ENCODE data around the gene PPP1R10. TPM values are rescaled to one million over a fixed set of nuclear protein-coding genes. Genes with fewer than 3 reads are reported as not detected.
"Not testable (repeated sequence)": the region's sequence is repeated elsewhere in the genome, so short reads cannot be mapped to it uniquely, and the experiment has no call there.

The PPP1R10 gene
- total RNA-seq, 2 donors from 2014 or later, result 114 to 123 TPM

DNA sequence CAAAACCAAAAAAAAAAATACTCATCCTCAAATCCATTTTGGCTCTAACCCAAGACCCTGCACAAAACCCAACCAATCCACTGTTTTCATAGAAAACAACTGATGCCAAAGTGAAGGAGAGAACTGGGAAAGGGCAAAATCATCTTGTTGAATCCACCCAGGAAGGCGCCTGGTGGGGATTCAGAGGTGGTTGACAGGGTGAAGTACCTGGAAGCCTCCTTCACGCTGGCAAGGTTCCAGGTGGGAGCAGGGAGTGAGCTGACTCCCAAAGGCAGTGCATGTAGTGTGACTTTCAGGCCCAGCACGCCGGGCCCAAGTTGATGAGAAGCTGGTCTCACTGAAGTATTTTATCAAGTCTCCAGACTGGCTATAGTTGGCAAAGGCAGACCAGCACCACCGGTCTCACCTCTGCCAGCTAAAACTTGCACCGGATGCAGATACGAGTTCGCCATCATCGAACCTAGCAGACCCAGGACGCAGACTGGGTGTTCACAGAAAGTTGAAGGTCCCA, 16.5 kb downstream of the PPP1R10 start:
- no peaks in the 10 kb centered on the region for H3K27me3 Mint-ChIP-seq
- DNase-seq (no peak), ATAC-seq (no peak)
- peaks cover 18% of the 10 kb centered on the region for H3K4me1 Mint-ChIP-seq
- H3K4me3 Mint-ChIP-seq, result no peak overlapping the region
- H3K9me3 ChIP-seq (ENCODE audit: control insufficient read depth, low read length, poor library complexity, severe bottlenecking), result no peaks in the 10 kb centered on the region
- H3K27ac Mint-ChIP-seq, result peak overlapping the region; percentile 24
- H3K36me3 Mint-ChIP-seq (ENCODE audit: low read depth), result peaks cover 8% of the 10 kb centered on the region

DNA sequence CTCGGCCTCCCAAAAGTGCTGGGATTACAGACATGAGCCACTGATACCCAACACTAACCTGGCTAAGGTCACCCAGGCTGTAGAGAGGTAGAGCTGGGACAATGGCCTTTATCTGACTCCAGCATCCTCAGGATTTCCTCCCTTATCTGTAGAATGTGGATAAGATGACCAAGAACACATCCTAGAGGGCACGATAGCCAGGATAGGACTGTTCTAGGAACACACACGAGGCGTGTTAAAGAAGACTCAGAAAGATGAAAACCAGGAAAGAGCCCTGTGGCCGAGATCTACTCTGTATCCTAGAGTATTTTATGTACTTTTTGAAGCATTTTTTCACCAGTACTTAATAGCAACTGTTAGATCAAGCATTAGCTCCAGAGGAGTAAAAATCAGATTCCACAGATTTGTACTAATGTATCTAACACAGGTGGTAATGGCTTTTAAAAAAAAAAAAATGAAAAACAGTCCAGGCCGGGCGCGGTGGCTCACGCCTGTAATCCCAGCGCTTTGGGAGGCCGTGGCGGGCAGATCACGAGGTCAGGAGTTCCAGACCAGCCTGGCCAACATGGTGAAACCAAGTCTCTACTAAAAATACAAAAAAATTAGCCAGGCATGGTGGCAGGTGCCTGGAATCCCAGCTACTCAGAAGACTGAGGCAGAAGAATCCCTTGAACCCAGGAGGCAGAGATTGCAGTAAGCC, 17.3 kb downstream of the PPP1R10 start:
- no peak for ATAC-seq
- H3K36me3 Mint-ChIP-seq (ENCODE audit: low read depth), result peaks cover 8% of the 10 kb centered on the region
- H3K4me1 Mint-ChIP-seq, result peaks cover 19% of the 10 kb centered on the region
- H3K9me3 ChIP-seq (ENCODE audit: control insufficient read depth, low read length, poor library complexity, severe bottlenecking), result no peaks in the 10 kb centered on the region
- no peak overlapping the region for H3K4me3 Mint-ChIP-seq
- no peak for DNase-seq
- no peaks in the 10 kb centered on the region for H3K27me3 Mint-ChIP-seq
- H3K27ac Mint-ChIP-seq, result peak overlapping the region; percentile 24

DNA sequence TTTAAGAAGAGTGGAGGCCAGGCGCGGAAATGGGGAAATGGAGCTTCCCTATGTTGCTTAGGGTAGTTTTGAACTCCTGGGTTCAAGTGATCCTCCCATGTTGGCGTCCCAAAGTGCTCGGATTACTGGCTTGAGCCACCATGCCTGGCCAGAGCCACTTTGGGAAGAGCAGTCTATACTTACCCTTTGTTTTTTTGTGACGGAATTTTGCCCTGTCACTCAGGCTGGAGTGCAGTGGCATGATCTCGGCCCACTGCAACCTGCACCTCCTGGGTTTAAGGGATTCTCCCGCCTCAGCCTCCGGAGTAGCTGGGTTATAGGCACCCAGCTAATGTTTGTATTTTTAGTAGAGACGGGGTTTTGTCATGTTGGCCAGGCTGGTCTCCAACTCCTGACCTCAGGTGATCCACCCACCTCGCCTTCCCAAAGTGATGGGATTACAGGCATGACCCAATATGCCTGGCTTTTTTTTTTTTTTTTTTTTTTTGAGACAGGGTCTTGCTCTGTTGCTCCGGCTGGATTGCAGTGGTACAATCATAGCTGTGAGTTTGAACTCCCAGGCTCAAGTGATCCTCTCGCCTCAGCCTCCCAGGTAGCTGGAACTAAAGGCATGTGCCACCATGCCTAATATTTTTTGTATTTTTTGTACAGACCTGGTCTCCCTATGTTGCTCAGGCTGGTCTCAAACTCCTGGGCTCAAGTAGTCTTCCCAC, 18.0 kb downstream of the PPP1R10 start:
- Mint-ChIP-seq H3K27me3 (no peaks in the 10 kb centered on the region), H3K27ac (no peak overlapping the region), H3K4me3 (no peak overlapping the region), H3K36me3 (ENCODE audit: low read depth) (peaks cover 8% of the 10 kb centered on the region), H3K4me1 (peaks cover 21% of the 10 kb centered on the region)
- ATAC-seq, result no peak
- H3K9me3 ChIP-seq (ENCODE audit: control insufficient read depth, low read length, poor library complexity, severe bottlenecking), result no peaks in the 10 kb centered on the region
- DNase-seq, result no peak

DNA sequence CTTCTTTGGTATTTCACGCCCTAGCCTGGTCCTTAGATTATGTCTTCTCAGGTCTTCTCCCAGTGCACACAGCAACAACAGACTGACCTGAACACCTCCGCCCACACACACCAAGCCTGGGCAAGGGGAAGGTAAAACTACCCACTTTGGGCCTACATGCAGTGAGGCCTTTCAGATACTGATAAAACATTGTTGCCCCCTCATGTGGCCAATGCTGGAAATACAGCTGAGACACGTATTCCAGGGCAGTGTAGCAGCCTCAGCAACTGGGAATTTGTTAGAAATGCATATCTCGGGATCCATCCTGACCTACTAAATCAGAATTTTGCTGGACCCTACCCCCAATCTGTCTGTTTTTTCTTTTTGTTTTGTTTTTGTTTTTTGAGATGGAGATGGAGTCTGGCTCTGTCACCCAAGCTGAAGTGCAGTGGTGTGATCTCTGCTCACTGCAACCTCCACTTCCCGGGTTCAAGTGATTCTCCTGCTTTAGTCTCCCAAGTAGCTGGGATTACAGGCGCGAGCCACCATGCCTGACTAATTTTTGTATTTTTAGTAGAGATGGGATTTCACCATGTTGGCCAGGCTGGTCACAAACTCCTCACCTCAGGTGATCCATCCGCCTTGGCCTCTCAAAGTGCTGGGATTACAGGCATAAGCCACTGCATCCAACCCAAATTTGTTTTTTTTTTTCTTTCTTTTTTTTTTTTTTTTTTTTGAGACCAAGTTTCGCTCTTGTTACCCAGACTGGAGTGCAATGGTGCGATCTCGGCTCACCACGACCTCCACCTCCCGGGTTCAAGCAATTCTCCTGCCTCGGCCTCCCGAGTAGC, 19.5 kb downstream of the PPP1R10 start:
- H3K36me3 Mint-ChIP-seq (ENCODE audit: low read depth), result not testable (repeated sequence)

DNA sequence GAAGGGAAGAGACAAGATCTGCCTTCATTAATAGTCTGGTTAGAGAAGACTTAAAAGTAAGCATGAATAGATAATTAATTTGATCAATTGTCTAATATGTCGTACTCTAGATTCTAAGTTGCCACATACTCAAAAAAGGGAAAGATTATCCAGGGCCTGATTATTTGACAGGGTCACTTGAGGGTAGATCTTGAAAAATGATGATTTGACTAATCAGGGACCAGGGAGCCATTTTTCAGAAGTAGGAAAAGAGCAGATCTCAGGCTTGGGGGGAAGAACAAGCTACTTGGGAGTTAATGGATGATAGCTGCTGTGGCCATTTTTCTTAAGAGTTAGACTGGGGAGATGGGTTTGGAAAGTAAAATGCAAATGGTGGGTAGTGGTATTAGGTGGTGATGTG, 24.8 kb downstream of the PPP1R10 start:
- H3K9me3 ChIP-seq (ENCODE audit: control insufficient read depth, low read length, poor library complexity, severe bottlenecking), result no peaks in the 10 kb centered on the region
- Mint-ChIP-seq H3K27me3 (no peaks in the 10 kb centered on the region), H3K36me3 (ENCODE audit: low read depth) (peaks cover 10% of the 10 kb centered on the region), H3K27ac (peak overlapping the region; percentile 64), H3K4me3 (peak overlapping the region; percentile 68), H3K4me1 (peaks cover 18% of the 10 kb centered on the region)
- DNase-seq (no peak), ATAC-seq (no peak)

More for the DNA sequence above, 19.5 kb downstream of the PPP1R10 start:
- not testable (repeated sequence) for H3K27me3 Mint-ChIP-seq; H3K9me3 ChIP-seq (ENCODE audit: control insufficient read depth, low read length, poor library complexity, severe bottlenecking)
- DNase-seq (peak; percentile 54 to 80 (median 57)), ATAC-seq (peak; percentile 86)
- H3K4me1 Mint-ChIP-seq, result peaks cover 14% of the 10 kb centered on the region
- peak overlapping the region; percentile 57 for H3K27ac Mint-ChIP-seq
- peak overlapping the region; percentile 36 for H3K4me3 Mint-ChIP-seq

DNA sequence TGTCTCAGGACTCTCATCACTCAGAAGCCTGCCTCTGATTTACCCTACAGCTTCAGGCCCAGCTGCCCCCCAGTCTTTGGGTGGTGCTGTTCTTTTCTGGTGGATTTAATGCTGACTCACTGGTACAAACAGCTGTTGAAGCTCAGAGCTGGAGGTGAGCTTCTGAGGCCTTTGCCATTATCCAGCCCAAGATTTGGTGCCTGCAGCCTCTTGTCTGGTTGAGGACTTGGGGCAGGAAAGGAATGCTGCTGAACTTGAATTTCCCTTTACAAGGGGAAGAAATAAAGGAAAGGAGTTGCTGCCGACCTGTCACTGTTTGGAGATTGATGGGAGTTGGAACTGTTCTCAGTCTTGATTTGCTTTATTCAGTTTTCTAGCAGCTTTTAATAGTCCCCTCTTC, 26.0 kb downstream of the PPP1R10 start:
- Mint-ChIP-seq H3K27ac (no peak overlapping the region), H3K27me3 (no peaks in the 10 kb centered on the region), H3K4me3 (no peak overlapping the region), H3K36me3 (ENCODE audit: low read depth) (peaks cover 14% of the 10 kb centered on the region), H3K4me1 (peaks cover 14% of the 10 kb centered on the region)
- DNase-seq (no peak), ATAC-seq (no peak)
- no peaks in the 10 kb centered on the region for H3K9me3 ChIP-seq (ENCODE audit: control insufficient read depth, low read length, poor library complexity, severe bottlenecking)

DNA sequence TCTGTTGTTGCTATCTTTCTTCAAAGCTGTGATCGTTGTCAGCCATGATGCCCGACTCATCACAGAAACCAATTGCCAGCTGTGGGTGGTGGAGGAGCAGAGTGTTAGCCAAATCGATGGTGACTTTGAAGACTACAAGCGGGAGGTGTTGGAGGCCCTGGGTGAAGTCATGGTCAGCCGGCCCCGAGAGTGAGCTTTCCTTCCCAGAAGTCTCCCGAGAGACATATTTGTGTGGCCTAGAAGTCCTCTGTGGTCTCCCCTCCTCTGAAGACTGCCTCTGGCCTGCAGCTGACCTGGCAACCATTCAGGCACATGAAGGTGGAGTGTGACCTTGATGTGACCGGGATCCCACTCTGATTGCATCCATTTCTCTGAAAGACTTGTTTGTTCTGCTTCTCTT, 26.5 kb downstream of the PPP1R10 start:
- Mint-ChIP-seq H3K4me1 (peaks cover 13% of the 10 kb centered on the region), H3K36me3 (ENCODE audit: low read depth) (peaks cover 14% of the 10 kb centered on the region), H3K27ac (no peak overlapping the region)

DNA sequence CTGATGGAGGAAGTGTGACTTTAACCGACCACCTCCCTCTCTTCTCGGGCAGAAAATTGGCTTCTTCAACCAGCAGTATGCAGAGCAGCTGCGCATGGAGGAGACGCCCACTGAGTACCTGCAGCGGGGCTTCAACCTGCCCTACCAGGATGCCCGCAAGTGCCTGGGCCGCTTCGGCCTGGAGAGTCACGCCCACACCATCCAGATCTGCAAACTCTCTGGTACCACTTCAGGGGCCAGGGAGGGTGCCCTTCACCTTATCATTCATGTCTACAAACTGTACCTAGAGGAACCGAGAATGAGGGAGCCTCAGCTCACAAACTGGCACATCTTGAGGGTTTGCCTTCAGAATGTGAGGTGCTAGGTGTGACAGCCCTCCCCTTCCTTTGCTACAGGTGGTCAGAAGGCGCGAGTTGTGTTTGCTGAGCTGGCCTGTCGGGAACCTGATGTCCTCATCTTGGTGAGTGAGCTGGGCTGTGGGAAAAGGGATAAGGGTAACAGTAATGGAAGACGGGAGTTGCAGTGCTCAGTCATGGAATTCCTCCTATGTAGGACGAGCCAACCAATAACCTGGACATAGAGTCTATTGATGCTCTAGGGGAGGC, 27.2 kb downstream of the PPP1R10 start:
- Mint-ChIP-seq H3K27me3 (no peaks in the 10 kb centered on the region), H3K36me3 (ENCODE audit: low read depth) (peaks cover 14% of the 10 kb centered on the region), H3K4me1 (peaks cover 11% of the 10 kb centered on the region), H3K4me3 (no peak overlapping the region), H3K27ac (no peak overlapping the region)
- ATAC-seq (no peak), DNase-seq (no peak)
- no peaks in the 10 kb centered on the region for H3K9me3 ChIP-seq (ENCODE audit: control insufficient read depth, low read length, poor library complexity, severe bottlenecking)

More for the DNA sequence above, 26.5 kb downstream of the PPP1R10 start:
- no peaks in the 10 kb centered on the region for H3K9me3 ChIP-seq (ENCODE audit: control insufficient read depth, low read length, poor library complexity, severe bottlenecking)
- H3K4me3 Mint-ChIP-seq, result no peak overlapping the region
- no peak for DNase-seq
- ATAC-seq, result no peak
- H3K27me3 Mint-ChIP-seq, result no peaks in the 10 kb centered on the region

DNA sequence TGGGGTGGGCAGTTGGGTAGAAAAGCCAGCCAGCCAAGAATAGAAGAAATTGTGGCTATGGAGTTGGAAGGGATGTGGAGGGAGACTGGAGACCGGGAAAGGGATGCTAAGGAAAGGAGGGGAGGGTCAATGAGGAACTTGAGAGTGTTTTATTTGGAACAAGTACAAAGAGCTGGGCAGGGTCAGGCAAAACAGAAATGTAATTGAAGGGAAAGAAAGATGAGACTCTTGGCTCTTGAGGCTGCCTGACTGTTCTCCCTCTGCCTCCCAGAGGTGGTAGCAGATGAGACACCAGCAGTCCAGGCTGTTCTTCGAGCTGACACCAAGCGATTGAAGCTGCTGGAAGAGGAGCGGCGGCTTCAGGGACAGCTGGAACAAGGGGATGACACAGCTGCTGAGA, 33.1 kb downstream of the PPP1R10 start:
- Mint-ChIP-seq H3K4me3 (no peak overlapping the region), H3K36me3 (ENCODE audit: low read depth) (peaks cover 17% of the 10 kb centered on the region), H3K27ac (peak overlapping the region; percentile 27), H3K4me1 (peaks cover 9% of the 10 kb centered on the region), H3K27me3 (no peaks in the 10 kb centered on the region)
- DNase-seq (no peak), ATAC-seq (no peak)
- H3K9me3 ChIP-seq (ENCODE audit: control insufficient read depth, low read length, poor library complexity, severe bottlenecking), result no peaks in the 10 kb centered on the region

DNA sequence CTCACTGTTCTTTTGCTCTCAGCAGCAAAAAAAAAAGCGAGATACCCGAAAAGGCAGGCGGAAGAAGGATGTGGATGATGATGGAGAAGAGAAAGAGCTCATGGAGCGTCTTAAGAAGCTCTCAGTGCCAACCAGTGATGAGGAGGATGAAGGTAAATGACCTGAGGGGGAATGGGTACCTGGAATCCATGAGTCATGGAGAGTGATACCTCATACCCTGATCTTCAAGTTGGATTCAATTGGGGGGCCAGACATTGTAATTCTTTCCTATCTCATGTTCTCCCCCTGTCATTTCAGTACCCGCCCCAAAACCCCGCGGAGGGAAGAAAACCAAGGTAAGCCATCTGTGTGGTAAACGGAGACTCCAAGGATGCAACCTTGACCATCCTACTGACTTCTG, 39.0 kb downstream of the PPP1R10 start:
- H3K9me3 ChIP-seq (ENCODE audit: control insufficient read depth, low read length, poor library complexity, severe bottlenecking), result no peaks in the 10 kb centered on the region
- Mint-ChIP-seq H3K36me3 (ENCODE audit: low read depth) (peaks cover 26% of the 10 kb centered on the region), H3K27ac (peak overlapping the region; percentile 24), H3K4me1 (peaks cover 41% of the 10 kb centered on the region), H3K27me3 (no peaks in the 10 kb centered on the region), H3K4me3 (no peak overlapping the region)
- DNase-seq, result no peak
- ATAC-seq, result no peak

DNA sequence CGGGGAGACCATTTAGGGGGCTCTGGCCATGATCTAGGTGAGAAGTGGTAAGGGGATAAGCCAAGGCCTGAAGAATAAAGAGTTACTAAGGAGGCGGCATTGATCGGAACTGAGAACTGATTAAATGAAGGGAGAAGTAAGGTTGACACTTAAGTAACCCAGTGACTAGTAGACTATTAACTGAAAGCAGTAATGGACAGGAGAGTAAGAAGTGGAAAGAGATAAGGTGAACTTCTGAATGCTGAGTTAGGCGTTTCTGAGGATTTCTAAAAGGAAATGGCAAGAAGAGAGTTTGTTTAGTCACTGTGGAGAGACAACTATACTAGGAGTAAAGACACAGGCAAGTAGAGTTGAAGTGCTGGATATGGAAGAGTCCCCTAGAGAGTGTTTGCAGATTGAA, 43.9 kb downstream of the PPP1R10 start:
- H3K27me3 Mint-ChIP-seq, result no peaks in the 10 kb centered on the region

DNA sequence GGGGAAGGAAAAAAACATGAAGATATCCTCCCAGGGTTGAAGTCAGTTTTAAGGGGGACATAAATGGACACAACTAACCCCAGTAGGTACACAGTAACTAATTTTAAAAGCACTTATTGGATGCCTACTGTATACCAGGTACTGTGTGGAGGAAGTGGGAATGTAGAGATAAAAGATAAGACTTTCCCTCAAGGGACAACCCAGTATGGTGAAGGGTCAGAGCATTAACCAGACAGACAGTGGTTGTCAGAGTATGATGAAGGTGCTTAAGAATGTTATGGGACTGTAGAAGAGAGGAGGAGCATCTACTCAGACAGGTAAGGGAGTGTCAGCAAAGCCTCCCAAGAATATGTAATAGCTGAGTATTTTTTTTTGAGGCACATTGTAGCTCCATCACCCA, 44.9 kb downstream of the PPP1R10 start:
- H3K27me3 Mint-ChIP-seq, result no peaks in the 10 kb centered on the region
- peaks cover 17% of the 10 kb centered on the region for H3K36me3 Mint-ChIP-seq (ENCODE audit: low read depth)
- peak overlapping the region; percentile 100 for H3K4me3 Mint-ChIP-seq
- no peaks in the 10 kb centered on the region for H3K9me3 ChIP-seq (ENCODE audit: control insufficient read depth, low read length, poor library complexity, severe bottlenecking)
- H3K27ac Mint-ChIP-seq, result peak overlapping the region; percentile 100
- DNase-seq (no peak), ATAC-seq (no peak)
- peaks cover 64% of the 10 kb centered on the region for H3K4me1 Mint-ChIP-seq

More for the DNA sequence above, 43.9 kb downstream of the PPP1R10 start:
- ATAC-seq (no peak), DNase-seq (no peak)
- H3K4me3 Mint-ChIP-seq, result peak overlapping the region; percentile 100
- H3K27ac Mint-ChIP-seq, result peak overlapping the region; percentile 100
- H3K4me1 Mint-ChIP-seq, result peaks cover 70% of the 10 kb centered on the region
- H3K9me3 ChIP-seq (ENCODE audit: control insufficient read depth, low read length, poor library complexity, severe bottlenecking), result no peaks in the 10 kb centered on the region
- peaks cover 24% of the 10 kb centered on the region for H3K36me3 Mint-ChIP-seq (ENCODE audit: low read depth)

DNA sequence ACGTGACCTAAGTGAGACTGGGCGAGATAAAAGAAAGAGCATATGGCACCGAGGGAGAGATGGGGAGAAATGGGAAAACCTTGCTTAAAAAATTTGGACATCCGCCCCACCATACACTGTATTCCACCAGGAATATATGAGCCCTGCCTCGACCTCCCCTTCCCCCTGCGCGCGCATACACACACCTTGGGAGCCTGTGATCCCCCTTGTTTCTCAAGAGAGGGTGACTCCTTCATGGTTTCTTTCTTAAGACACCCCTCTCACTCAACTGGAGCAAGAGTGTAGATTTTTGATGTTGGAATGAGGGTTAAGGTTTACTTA, 45.3 kb downstream of the PPP1R10 start:
- peak overlapping the region; percentile 100 for H3K27ac Mint-ChIP-seq
- no peaks in the 10 kb centered on the region for H3K9me3 ChIP-seq (ENCODE audit: control insufficient read depth, low read length, poor library complexity, severe bottlenecking)
- peaks cover 13% of the 10 kb centered on the region for H3K36me3 Mint-ChIP-seq (ENCODE audit: low read depth)
- H3K27me3 Mint-ChIP-seq, result no peaks in the 10 kb centered on the region
- peaks cover 63% of the 10 kb centered on the region for H3K4me1 Mint-ChIP-seq
- peak; percentile 1 for ATAC-seq
- H3K4me3 Mint-ChIP-seq, result peak overlapping the region; percentile 100
- no peak for DNase-seq

Data from T-helper 17 cell (primary cell).